ENCODE measurements around the gene LCN15. TPM values are rescaled to one million over a fixed set of nuclear protein-coding genes. Genes with fewer than 3 reads are reported as not detected.

The LCN15 gene
- total and polyA plus RNA-seq, 9 donors = not detected

GRCh38 chr9:136754059-136754572, 10.2 kb downstream of the LCN15 start:
- H3K4me3 ChIP-seq = no peak overlapping the region
- H3K4me1 ChIP-seq (ENCODE audit: insufficient read depth) = no peaks in the 10 kb centered on the region
- WGBS, 3 donors = 76 to 82% (median 76%) methylated on average over 17 of the region's 17 CpGs
- no peaks in the 10 kb centered on the region for H3K9me3 ChIP-seq
- no peak for TF ChIP-seq POLR2A (IDR thresholded peaks at IDR 0.05)
- TF ChIP-seq, protein P1, sequence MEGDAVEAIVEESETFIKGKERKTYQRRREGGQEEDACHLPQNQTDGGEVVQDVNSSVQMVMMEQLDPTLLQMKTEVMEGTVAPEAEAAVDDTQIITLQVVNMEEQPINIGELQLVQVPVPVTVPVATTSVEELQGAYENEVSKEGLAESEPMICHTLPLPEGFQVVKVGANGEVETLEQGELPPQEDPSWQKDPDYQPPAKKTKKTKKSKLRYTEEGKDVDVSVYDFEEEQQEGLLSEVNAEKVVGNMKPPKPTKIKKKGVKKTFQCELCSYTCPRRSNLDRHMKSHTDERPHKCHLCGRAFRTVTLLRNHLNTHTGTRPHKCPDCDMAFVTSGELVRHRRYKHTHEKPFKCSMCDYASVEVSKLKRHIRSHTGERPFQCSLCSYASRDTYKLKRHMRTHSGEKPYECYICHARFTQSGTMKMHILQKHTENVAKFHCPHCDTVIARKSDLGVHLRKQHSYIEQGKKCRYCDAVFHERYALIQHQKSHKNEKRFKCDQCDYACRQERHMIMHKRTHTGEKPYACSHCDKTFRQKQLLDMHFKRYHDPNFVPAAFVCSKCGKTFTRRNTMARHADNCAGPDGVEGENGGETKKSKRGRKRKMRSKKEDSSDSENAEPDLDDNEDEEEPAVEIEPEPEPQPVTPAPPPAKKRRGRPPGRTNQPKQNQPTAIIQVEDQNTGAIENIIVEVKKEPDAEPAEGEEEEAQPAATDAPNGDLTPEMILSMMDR (IDR thresholded peaks at IDR 0.05) = no peak
- TF ChIP-seq EP300 (IDR thresholded peaks at IDR 0.05) = no peak
- no peak overlapping the region for H3K27ac ChIP-seq
- DNase-seq = no peak
- H3K27me3 ChIP-seq = no peaks in the 10 kb centered on the region
- H3K36me3 ChIP-seq = no peaks in the 10 kb centered on the region
- intact Hi-C loops (cut with DNase I) = no loop called here

DNA sequence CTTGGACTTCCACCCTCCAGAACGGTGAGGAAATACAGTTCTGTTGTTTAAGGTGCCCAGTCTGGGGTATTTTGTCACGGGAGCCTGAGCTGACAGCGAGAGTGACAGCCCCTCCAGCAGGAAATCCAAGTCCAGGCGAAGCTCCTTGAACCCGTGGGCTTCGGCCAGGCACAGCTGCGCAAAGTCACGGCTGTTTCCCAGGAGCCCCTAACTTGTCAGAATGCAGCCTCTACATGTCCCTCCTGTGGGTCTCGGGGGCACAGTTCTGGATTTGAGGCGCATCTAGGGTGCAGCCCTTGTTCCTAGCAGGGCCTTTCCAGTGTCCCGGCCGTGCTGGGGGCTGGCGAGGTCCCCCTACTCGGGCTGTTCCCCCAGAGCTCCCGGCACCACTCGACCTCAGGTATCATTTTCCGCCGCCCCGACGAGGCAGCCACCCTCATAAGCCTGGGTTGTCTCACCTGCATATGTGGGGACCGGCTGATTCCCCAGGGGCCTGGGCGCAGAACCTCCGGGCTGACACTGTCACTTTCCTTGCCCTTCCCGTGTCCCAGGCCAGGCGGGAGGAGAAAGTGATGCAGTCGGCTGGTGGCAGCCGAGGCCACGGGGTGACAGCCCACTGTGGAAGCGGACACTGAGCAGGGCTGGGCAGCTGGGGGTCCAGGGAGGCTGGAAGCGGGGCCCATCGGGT, 10.8 kb downstream of the LCN15 start:
- Histone ChIP-seq H3K36me3 (no peaks in the 10 kb centered on the region), H3K9me3 (no peaks in the 10 kb centered on the region), H3K4me3 (no peak overlapping the region), H3K4me1 (ENCODE audit: insufficient read depth) (no peaks in the 10 kb centered on the region), H3K27ac (no peak overlapping the region), H3K27me3 (no peaks in the 10 kb centered on the region)
- DNase-seq = no peak
- intact Hi-C loops (cut with DNase I) = no loop called here
- 81 to 88% (median 87%) methylated on average over 29 to 31 of the region's 31 CpGs for WGBS, 3 donors
- TF ChIP-seq POLR2A (IDR thresholded peaks at IDR 0.05) (no peak), EP300 (IDR thresholded peaks at IDR 0.05) (no peak)
- TF ChIP-seq, protein P1 (IDR thresholded peaks at IDR 0.05) = no peak

GRCh38 chr9:136751814-136752213, 12.5 kb downstream of the LCN15 start:
- intact Hi-C loops (cut with DNase I) = no loop called here
- Histone ChIP-seq H3K27ac (no peak overlapping the region), H3K27me3 (no peaks in the 10 kb centered on the region), H3K9me3 (no peaks in the 10 kb centered on the region), H3K36me3 (no peaks in the 10 kb centered on the region), H3K4me3 (no peak overlapping the region), H3K4me1 (ENCODE audit: insufficient read depth) (no peaks in the 10 kb centered on the region)
- no peak for DNase-seq
- TF ChIP-seq, protein P1 (IDR thresholded peaks at IDR 0.05) = no peak
- TF ChIP-seq POLR2A (IDR thresholded peaks at IDR 0.05) (no peak), EP300 (IDR thresholded peaks at IDR 0.05) (no peak)

DNA sequence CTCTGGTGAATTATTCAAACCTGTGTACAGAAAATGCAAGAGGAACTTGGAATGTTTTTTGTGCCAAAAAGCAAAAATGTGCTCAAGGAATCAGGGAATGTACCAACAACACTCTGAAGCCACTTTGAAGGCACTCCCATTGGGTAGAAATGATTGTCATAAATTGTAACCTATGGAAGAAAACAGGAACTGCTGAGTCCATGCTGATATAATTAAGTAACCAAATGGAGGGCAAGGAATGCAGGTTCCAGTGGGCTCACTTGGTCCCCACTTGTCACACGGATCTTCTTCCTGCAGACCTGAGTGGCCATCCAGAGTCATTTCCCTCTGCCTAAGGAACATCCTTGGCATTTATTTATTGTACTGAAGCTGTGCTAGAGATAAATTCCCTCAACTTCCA, 13.1 kb downstream of the LCN15 start:
- WGBS, 3 donors = 83 to 94% (median 84%) methylated on average over 1 of the region's 1 CpG

More for the DNA sequence above, 13.1 kb downstream of the LCN15 start:
- no peak overlapping the region for H3K27ac ChIP-seq
- H3K9me3 ChIP-seq = no peaks in the 10 kb centered on the region
- H3K4me1 ChIP-seq (ENCODE audit: insufficient read depth) = no peaks in the 10 kb centered on the region
- intact Hi-C loops (cut with DNase I) = no loop called here
- no peak for DNase-seq
- H3K36me3 ChIP-seq = no peaks in the 10 kb centered on the region
- no peaks in the 10 kb centered on the region for H3K27me3 ChIP-seq
- no peak overlapping the region for H3K4me3 ChIP-seq
- TF ChIP-seq, protein P1 (IDR thresholded peaks at IDR 0.05) = no peak
- no peak for TF ChIP-seq POLR2A (IDR thresholded peaks at IDR 0.05)
- no peak for TF ChIP-seq EP300 (IDR thresholded peaks at IDR 0.05)

Measured in ovary (tissue), 9 donors.